Colonic mucosa (tissue), 4 donors: ENCODE results near the gene VWA5B1. TPM values are rescaled to one million over a fixed set of nuclear protein-coding genes. Genes with fewer than 3 reads are reported as not detected.

Experiments used
- DNase-seq: peaks from one replicate; pipeline ENCODE4 v3.0.0-alpha.2; 2020
- H3K27ac ChIP-seq: fragments of 200-600 bp; one replicate; pipeline ENCODE4 v1.8.0; 2021
- H3K27me3 ChIP-seq: fragments of 200-600 bp; one replicate; pipeline ENCODE4 v1.8.0; 2021
- H3K36me3 ChIP-seq: fragments of 200-600 bp; one replicate; pipeline ENCODE4 v1.8.0; 2021
- H3K4me1 ChIP-seq: fragments of 200-600 bp; one replicate; pipeline ENCODE4 v1.8.0; 2021; ENCODE audit warnings: mild to moderate bottlenecking
- H3K4me3 ChIP-seq: fragments of 200-600 bp; one replicate; pipeline ENCODE4 v1.8.0; 2021
- H3K9ac ChIP-seq, 2 donors: one replicate each; pipeline ENCODE4 v1.7.0; 2013; ENCODE audit warnings: control low read depth in 2 of 2, low read depth in 2 of 2, low read length in 2 of 2
- H3K9me3 ChIP-seq: fragments of 200-600 bp; one replicate; pipeline ENCODE4 v1.8.0; 2021
- intact Hi-C: fragments of 100-400 bp; cut with DNase I; formaldehyde crosslinking; loops from one replicate; pipeline ENCODE4 v1.14.1; 2022
- total RNA-seq, 2 donors: library from RNA; stranded (reverse); fragmentation: NEBNext Ultra II Directional in 1 of 2; extraction: Animal tissue kit (Norgen Biotek cat#: 25700) in 1 of 2; gene quantifications; one replicate each; pipeline ENCODE4 v1.2.1, GENCODE V29; 2021
- TF ChIP-seq, protein P1 (sequence below): fragments of 200-600 bp; IDR thresholded peaks from one replicate; pipeline ENCODE4 v1.8.0; 2022; ENCODE audit warnings: antibody characterized with exemption, mild to moderate bottlenecking
- donor health status: healthy.
- donor health status: DM: no; HTN: no; CAD: no.
- donor health status: DM: no; HTN: no; CAD: no.

Gene VWA5B1
- total RNA-seq, 2 donors from 2014 or later: 0.29 to 0.30 TPM

- peaks cover 4% of the 10 kb centered on the region for H3K4me1 ChIP-seq
- H3K9ac ChIP-seq: no peak overlapping the region
- H3K4me3 ChIP-seq: no peak overlapping the region
- H3K27me3 ChIP-seq: no peaks in the 10 kb centered on the region
- no peaks in the 10 kb centered on the region for H3K36me3 ChIP-seq
- no peak for DNase-seq
- no peaks in the 10 kb centered on the region for H3K9me3 ChIP-seq
- intact Hi-C loops: no loop called here
- TF ChIP-seq, protein P1, sequence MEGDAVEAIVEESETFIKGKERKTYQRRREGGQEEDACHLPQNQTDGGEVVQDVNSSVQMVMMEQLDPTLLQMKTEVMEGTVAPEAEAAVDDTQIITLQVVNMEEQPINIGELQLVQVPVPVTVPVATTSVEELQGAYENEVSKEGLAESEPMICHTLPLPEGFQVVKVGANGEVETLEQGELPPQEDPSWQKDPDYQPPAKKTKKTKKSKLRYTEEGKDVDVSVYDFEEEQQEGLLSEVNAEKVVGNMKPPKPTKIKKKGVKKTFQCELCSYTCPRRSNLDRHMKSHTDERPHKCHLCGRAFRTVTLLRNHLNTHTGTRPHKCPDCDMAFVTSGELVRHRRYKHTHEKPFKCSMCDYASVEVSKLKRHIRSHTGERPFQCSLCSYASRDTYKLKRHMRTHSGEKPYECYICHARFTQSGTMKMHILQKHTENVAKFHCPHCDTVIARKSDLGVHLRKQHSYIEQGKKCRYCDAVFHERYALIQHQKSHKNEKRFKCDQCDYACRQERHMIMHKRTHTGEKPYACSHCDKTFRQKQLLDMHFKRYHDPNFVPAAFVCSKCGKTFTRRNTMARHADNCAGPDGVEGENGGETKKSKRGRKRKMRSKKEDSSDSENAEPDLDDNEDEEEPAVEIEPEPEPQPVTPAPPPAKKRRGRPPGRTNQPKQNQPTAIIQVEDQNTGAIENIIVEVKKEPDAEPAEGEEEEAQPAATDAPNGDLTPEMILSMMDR: no peak
- no peak overlapping the region for H3K27ac ChIP-seq
These were observed 63.9 kb downstream of the VWA5B1 start for GRCh38 chr1:20354610-20355009.

DNA sequence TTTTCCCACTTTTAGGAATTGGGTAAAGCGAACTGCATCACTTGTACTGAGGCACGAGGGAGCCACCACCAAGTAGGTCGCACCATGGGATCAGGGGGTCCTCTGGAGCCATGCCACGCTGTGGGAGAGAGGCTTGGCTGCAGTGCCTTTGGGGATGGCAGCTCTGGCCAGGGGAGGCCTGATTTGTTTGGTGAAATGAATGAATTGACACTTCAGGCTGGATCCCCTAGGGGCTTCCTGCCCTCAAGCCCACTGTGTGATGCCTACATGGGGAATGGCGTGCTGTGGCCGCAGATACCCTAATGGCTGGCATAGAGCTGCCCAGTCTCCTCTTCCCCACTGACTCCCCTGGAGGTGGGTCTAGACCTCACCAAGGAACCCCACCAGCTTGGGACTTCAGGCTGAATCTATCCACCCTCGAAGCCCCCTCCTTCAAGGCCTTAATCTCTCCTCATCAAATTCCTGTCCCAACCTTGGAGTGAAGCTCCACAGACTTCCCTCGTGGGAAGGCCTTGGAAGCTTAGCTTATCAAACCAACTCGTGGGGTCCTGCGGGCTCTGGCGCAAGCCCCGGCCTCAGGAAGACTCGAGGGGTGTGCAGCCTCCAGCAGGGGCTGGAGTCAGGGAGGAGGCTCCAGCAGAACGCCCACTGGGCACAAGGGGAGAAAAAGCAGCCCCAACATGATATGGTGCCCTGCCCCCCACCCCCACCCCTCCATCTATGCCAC, 64.6 kb downstream of the VWA5B1 start:
- DNase-seq: no peak
- Histone ChIP-seq H3K9ac (no peak overlapping the region), H3K9me3 (no peaks in the 10 kb centered on the region), H3K36me3 (no peaks in the 10 kb centered on the region), H3K4me3 (no peak overlapping the region), H3K27me3 (no peaks in the 10 kb centered on the region), H3K4me1 (peaks cover 4% of the 10 kb centered on the region), H3K27ac (no peak overlapping the region)
- intact Hi-C loops: no loop called here
- TF ChIP-seq, protein P1: no peak

GRCh38 chr1:20355828-20356735, 65.4 kb downstream of the VWA5B1 start:
- no peak overlapping the region for H3K9ac ChIP-seq
- no peak overlapping the region for H3K4me3 ChIP-seq
- no peak for DNase-seq
- H3K27ac ChIP-seq: no peak overlapping the region
- intact Hi-C loops: no loop called here
- H3K27me3 ChIP-seq: no peaks in the 10 kb centered on the region
- H3K9me3 ChIP-seq: no peaks in the 10 kb centered on the region
- H3K4me1 ChIP-seq: peaks cover 4% of the 10 kb centered on the region
- TF ChIP-seq, protein P1: no peak
- no peaks in the 10 kb centered on the region for H3K36me3 ChIP-seq

- no peaks in the 10 kb centered on the region for H3K9me3 ChIP-seq
- H3K4me3 ChIP-seq: no peak overlapping the region
- H3K36me3 ChIP-seq: no peaks in the 10 kb centered on the region
- H3K27ac ChIP-seq: no peak overlapping the region
- peaks cover 4% of the 10 kb centered on the region for H3K4me1 ChIP-seq
- TF ChIP-seq, protein P1: no peak
- H3K9ac ChIP-seq: no peak overlapping the region
- no peaks in the 10 kb centered on the region for H3K27me3 ChIP-seq
- DNase-seq: no peak
- intact Hi-C loops: no loop called here
These were observed 66.3 kb downstream of the VWA5B1 start for GRCh38 chr1:20356850-20357459.

DNA sequence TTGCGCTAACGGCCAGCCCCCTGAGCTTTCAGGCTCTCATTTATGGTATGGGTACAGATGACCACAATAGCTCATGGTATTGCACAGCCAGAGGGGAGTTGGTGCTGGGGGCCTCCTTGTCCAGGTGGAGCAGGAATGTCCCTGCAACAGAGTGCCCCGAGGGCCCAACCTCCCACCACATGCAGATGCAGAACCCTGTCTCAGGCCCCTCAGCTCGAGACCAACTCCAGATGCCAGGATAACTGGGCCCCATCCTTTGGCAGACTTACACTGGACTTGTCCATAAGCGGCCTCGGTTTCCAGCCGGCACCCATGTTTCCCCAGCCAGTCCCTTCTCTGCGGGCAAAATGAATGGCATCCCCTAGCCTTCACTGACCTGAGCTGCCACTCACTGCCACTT, 67.1 kb downstream of the VWA5B1 start:
- Histone ChIP-seq H3K9me3 (no peaks in the 10 kb centered on the region), H3K27me3 (no peaks in the 10 kb centered on the region), H3K4me3 (no peak overlapping the region), H3K27ac (no peak overlapping the region), H3K9ac (peak overlapping the region in 1 of 2 donors; percentile 41), H3K4me1 (peaks cover 4% of the 10 kb centered on the region), H3K36me3 (no peaks in the 10 kb centered on the region)
- TF ChIP-seq, protein P1: no peak
- intact Hi-C loops: no loop called here
- no peak for DNase-seq
